CD8-positive, alpha-beta memory T cell (primary cell): ENCODE measurements around the gene GPR146. TPM values are rescaled to one million over a fixed set of nuclear protein-coding genes. Genes with fewer than 3 reads are reported as not detected.
A peak's percentile ranks its signal among the peaks of the same experiment; 100 is the strongest.

Experiments used
- CTCF ChIA-PET: fragments of 350-600 bp; sonication (Branson Sonifier 250); formaldehyde crosslinking; loops from one replicate; lab custom pipeline; 2021; ENCODE audit warnings: antibody characterized with exemption; lab: Charles Lee
- POLR2A ChIA-PET: fragments of 350-600 bp; sonication (Branson Sonifier 250); formaldehyde crosslinking; loops from one replicate; lab custom pipeline; 2021; ENCODE audit warnings: antibody characterized with exemption; lab: Charles Lee
- DNase-seq, 5 donors: peaks; one replicate each; pipeline versions ENCODE4 v3.0.0 to v3.0.0-alpha.2; 2020 to 2022; ENCODE audit warnings: mixed read lengths in 1 of 5
- H3K27ac ChIP-seq: one replicate; pipeline ENCODE4 v1.7.0; 2013; ENCODE audit warnings: low read depth, mild to moderate bottlenecking, low read length, moderate library complexity
- H3K27me3 ChIP-seq: 2 replicates; pipeline ENCODE4 v1.7.0; 2013; ENCODE audit warnings: low read length, mild to moderate bottlenecking; ENCODE audit not compliant: insufficient read depth, poor library complexity, severe bottlenecking
- H3K36me3 ChIP-seq: 2 replicates; pipeline ENCODE4 v1.7.0; 2013; ENCODE audit warnings: mild to moderate bottlenecking, low read length, moderate library complexity; ENCODE audit not compliant: insufficient read depth
- H3K4me1 ChIP-seq: 2 replicates; pipeline ENCODE4 v1.7.0; 2013; ENCODE audit warnings: mild to moderate bottlenecking, low read length, moderate library complexity; ENCODE audit not compliant: insufficient read depth
- H3K4me3 ChIP-seq: 2 replicates; pipeline ENCODE4 v1.7.0; 2013; ENCODE audit warnings: mild to moderate bottlenecking, low read length
- H3K9me3 ChIP-seq: 2 replicates; pipeline ENCODE4 v1.7.0; 2013; ENCODE audit warnings: mild to moderate bottlenecking, low read length
- H3K27ac Mint-ChIP-seq, 8 donors: one replicate each; pipeline ENCODE4 v1.8.0; 2020 to 2021; ENCODE audit warnings: mixed read lengths in 8 of 8, mild to moderate bottlenecking in 6 of 8, inconsistent platforms in 3 of 8, moderate library complexity in 3 of 8
- H3K27me3 Mint-ChIP-seq, 2 donors: one replicate each; pipeline ENCODE4 v1.8.0; 2020 to 2021; ENCODE audit warnings: mixed read lengths in 2 of 2, mild to moderate bottlenecking in 1 of 2, moderate library complexity in 1 of 2
- H3K36me3 Mint-ChIP-seq, 3 donors: one replicate each; pipeline ENCODE4 v1.8.0; 2020 to 2021; ENCODE audit warnings: mixed read lengths in 3 of 3, inconsistent platforms in 1 of 3, mild to moderate bottlenecking in 1 of 3
- H3K4me1 Mint-ChIP-seq, 3 donors: one replicate each; pipeline ENCODE4 v1.8.0; 2020 to 2021; ENCODE audit warnings: mixed read lengths in 3 of 3, inconsistent platforms in 1 of 3, mild to moderate bottlenecking in 1 of 3
- H3K4me3 Mint-ChIP-seq, 7 donors: one replicate each; pipeline ENCODE4 v1.8.0; 2020 to 2021; ENCODE audit warnings: mixed read lengths in 7 of 7, mild to moderate bottlenecking in 6 of 7, moderate library complexity in 4 of 7, inconsistent platforms in 2 of 7
- H3K9me3 Mint-ChIP-seq, 5 donors: one replicate each; pipeline ENCODE4 v1.8.0; 2020 to 2022; ENCODE audit warnings: mixed read lengths in 5 of 5, mild to moderate bottlenecking in 3 of 5, moderate library complexity in 2 of 5, inconsistent platforms in 1 of 5
- polyA plus RNA-seq: library from polyadenylated mRNA; unstranded; fragments of 300-500 nt; fragmentation: Illumina TruSeq; gene quantifications from one replicate; pipeline ENCODE4 v1.2.3, GENCODE V29; 2021
- total RNA-seq, 2 experiments: library from RNA; stranded (reverse); gene quantifications; one replicate each; pipeline ENCODE4 v1.2.3, GENCODE V29; 2021

Gene GPR146
- total and polyA plus RNA-seq, 3 experiments from 2014 or later: 0.55 to 1.2 (median 0.70) TPM

DNA sequence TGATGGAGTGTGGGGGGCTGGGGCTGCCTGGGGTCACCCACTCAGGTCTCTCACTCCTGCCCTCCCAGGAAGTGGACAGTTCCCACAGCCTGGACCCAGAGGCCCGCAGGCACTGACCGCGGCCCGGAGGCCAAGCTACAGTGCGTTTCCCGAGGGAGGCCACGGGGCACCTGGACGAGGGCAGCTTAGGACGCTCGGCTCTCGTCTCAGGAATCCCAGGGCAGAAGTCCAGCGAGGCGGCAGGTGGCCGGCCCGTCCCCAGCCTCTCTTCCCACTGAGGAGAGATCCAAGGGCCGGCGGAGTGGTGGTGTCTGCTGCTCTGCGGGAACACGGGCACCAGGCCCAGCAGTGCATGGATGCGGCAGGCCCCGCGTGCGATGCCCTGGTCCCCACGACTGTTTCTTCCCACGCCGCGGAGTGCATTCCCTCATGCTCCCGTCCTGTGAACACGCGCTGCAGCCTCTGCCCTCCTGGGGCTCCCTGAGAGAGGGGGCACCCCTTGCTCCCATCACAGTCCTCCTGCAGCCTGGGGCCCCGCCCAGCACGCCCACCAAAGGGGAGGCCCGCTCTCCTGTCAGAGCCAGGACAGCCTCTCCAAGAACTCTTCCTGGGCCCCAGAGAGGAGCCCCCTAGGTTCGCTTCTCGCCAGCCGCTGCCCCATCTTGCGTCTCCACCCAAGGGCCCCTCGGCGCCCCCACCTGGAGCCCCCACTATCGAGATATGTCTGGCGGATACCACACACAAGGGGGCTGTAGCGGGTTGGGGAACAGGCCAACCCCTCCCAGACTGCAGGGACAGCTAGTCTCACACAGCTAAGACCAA, 24.3 kb upstream of the GPR146 start:
- Histone ChIP-seq H3K4me1 (no peaks in the 10 kb centered on the region), H3K9me3 (peaks cover 3% of the 10 kb centered on the region)
- peaks cover 0 to 2% of the 10 kb centered on the region in 2 donors for H3K27me3 Mint-ChIP-seq

GRCh38 chr7:1020849-1021251, 23.5 kb upstream of the GPR146 start:
- Histone ChIP-seq H3K36me3 (no peaks in the 10 kb centered on the region), H3K4me3 (no peak overlapping the region), H3K27ac (no peak overlapping the region), H3K27me3 (no peaks in the 10 kb centered on the region), H3K4me1 (no peaks in the 10 kb centered on the region), H3K9me3 (peaks cover 3% of the 10 kb centered on the region)
- ChIA-PET CTCF (interaction anchor here (2.3 kb wide), 1 partner anchor 45 kb away, joined by 14 read pairs; no protein-coding TSS in a partner anchor), POLR2A (no interaction called here)
- peaks cover 0 to 34% (median 21%) of the 10 kb centered on the region in 3 donors for H3K36me3 Mint-ChIP-seq
- no peak overlapping the region for H3K4me3 Mint-ChIP-seq
- no peak overlapping the region for H3K27ac Mint-ChIP-seq
- peaks cover 9 to 28% (median 12%) of the 10 kb centered on the region in 3 donors for H3K4me1 Mint-ChIP-seq
- H3K27me3 Mint-ChIP-seq: peaks cover 0 to 2% of the 10 kb centered on the region in 2 donors
- DNase-seq: no peak
- peaks cover 5 to 9% (median 5%) of the 10 kb centered on the region in 5 donors for H3K9me3 Mint-ChIP-seq

More for the DNA sequence above, 24.3 kb upstream of the GPR146 start:
- peaks cover 5 to 9% (median 5%) of the 10 kb centered on the region in 5 donors for H3K9me3 Mint-ChIP-seq
- Histone ChIP-seq H3K36me3 (no peaks in the 10 kb centered on the region), H3K4me3 (no peak overlapping the region), H3K27ac (no peak overlapping the region), H3K27me3 (no peaks in the 10 kb centered on the region)
- no peak overlapping the region for H3K4me3 Mint-ChIP-seq
- no peak for DNase-seq
- peaks cover 0 to 31% (median 21%) of the 10 kb centered on the region in 3 donors for H3K36me3 Mint-ChIP-seq
- POLR2A ChIA-PET: no interaction called here
- CTCF ChIA-PET: interaction anchor here (2.3 kb wide), 1 partner anchor 46 kb away, joined by 14 read pairs; no protein-coding TSS in a partner anchor
- peaks cover 9 to 24% (median 12%) of the 10 kb centered on the region in 3 donors for H3K4me1 Mint-ChIP-seq
- no peak overlapping the region for H3K27ac Mint-ChIP-seq

DNA sequence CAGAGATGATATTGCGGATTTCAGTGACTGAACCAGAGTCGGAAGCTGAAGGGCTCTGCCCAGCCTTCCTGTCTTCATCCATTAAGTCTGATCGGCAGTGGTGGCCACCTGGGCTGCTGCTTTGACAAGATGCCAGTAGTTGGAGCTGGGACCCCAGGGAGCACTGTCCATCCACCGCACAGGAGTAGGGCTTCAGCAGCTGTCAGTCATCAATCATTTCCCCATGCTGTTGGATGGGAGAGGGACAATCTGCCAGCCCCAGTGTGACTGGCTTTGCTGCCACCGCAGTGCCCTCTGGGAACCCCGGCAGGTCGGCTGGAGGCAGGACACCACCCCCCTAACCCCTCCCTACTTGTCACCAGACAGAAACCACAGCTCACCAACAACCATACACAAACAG, 23.0 kb upstream of the GPR146 start:
- H3K36me3 ChIP-seq: no peaks in the 10 kb centered on the region
- Mint-ChIP-seq H3K9me3 (peaks cover 5 to 9% (median 5%) of the 10 kb centered on the region in 5 donors), H3K27ac (peak overlapping the region in 1 of 8 donors; percentile 66), H3K4me3 (no peak overlapping the region), H3K36me3 (peaks cover 2 to 39% (median 21%) of the 10 kb centered on the region in 3 donors), H3K27me3 (peaks cover 0 to 2% of the 10 kb centered on the region in 2 donors), H3K4me1 (peaks cover 12 to 32% (median 15%) of the 10 kb centered on the region in 3 donors)
- DNase-seq: no peak
- POLR2A ChIA-PET: no interaction called here
- CTCF ChIA-PET: interaction anchor here (2.3 kb wide), 1 partner anchor 44 kb away, joined by 14 read pairs; no protein-coding TSS in a partner anchor
- no peak overlapping the region for H3K4me3 ChIP-seq
- no peaks in the 10 kb centered on the region for H3K27me3 ChIP-seq
- no peak overlapping the region for H3K27ac ChIP-seq
- no peaks in the 10 kb centered on the region for H3K4me1 ChIP-seq
- peaks cover 3% of the 10 kb centered on the region for H3K9me3 ChIP-seq

GRCh38 chr7:1021931-1022330, 22.4 kb upstream of the GPR146 start:
- Mint-ChIP-seq H3K27me3 (peaks cover 0 to 2% of the 10 kb centered on the region in 2 donors), H3K9me3 (peaks cover 5 to 9% (median 5%) of the 10 kb centered on the region in 5 donors), H3K4me1 (peaks cover 12 to 37% (median 18%) of the 10 kb centered on the region in 3 donors), H3K27ac (no peak overlapping the region), H3K4me3 (no peak overlapping the region), H3K36me3 (peaks cover 2 to 44% (median 21%) of the 10 kb centered on the region in 3 donors)
- Histone ChIP-seq H3K27ac (no peak overlapping the region), H3K9me3 (peaks cover 3% of the 10 kb centered on the region), H3K27me3 (no peaks in the 10 kb centered on the region), H3K36me3 (no peaks in the 10 kb centered on the region), H3K4me1 (no peaks in the 10 kb centered on the region), H3K4me3 (no peak overlapping the region)
- POLR2A ChIA-PET: no interaction called here
- DNase-seq: no peak
- CTCF ChIA-PET: interaction anchor here (1.7 to 2.3 kb wide), 2 partner anchors 29 to 44 kb away, joined by 5 to 14 read pairs; no protein-coding TSS in a partner anchor

GRCh38 chr7:1022356-1022755, 22.0 kb upstream of the GPR146 start:
- H3K27ac ChIP-seq: no peak overlapping the region
- Mint-ChIP-seq H3K4me3 (peak overlapping the region in 1 of 7 donors; percentile 13), H3K36me3 (peaks cover 2 to 46% (median 21%) of the 10 kb centered on the region in 3 donors), H3K27ac (peak overlapping the region in 1 of 8 donors; percentile 68), H3K27me3 (peaks cover 0 to 2% of the 10 kb centered on the region in 2 donors), H3K4me1 (peaks cover 12 to 42% (median 22%) of the 10 kb centered on the region in 3 donors), H3K9me3 (peaks cover 5 to 9% (median 5%) of the 10 kb centered on the region in 5 donors)
- H3K9me3 ChIP-seq: peaks cover 3% of the 10 kb centered on the region
- ChIA-PET POLR2A (no interaction called here), CTCF (interaction anchor here (1.7 to 2.3 kb wide), 2 partner anchors 29 to 43 kb away, joined by 5 to 14 read pairs; no protein-coding TSS in a partner anchor)
- H3K27me3 ChIP-seq: no peaks in the 10 kb centered on the region
- no peaks in the 10 kb centered on the region for H3K36me3 ChIP-seq
- no peaks in the 10 kb centered on the region for H3K4me1 ChIP-seq
- no peak overlapping the region for H3K4me3 ChIP-seq
- DNase-seq: no peak

- Mint-ChIP-seq H3K4me3 (no peak overlapping the region), H3K36me3 (peaks cover 2 to 46% (median 20%) of the 10 kb centered on the region in 3 donors), H3K4me1 (peaks cover 12 to 42% (median 22%) of the 10 kb centered on the region in 3 donors), H3K9me3 (peaks cover 5 to 9% (median 5%) of the 10 kb centered on the region in 5 donors), H3K27ac (no peak overlapping the region), H3K27me3 (peaks cover 0 to 2% of the 10 kb centered on the region in 2 donors)
- ChIA-PET POLR2A (no interaction called here), CTCF (interaction anchor here (1.7 kb wide), 1 partner anchor 30 kb away, joined by 5 read pairs; no protein-coding TSS in a partner anchor)
- Histone ChIP-seq H3K27me3 (no peaks in the 10 kb centered on the region), H3K4me3 (no peak overlapping the region), H3K9me3 (peaks cover 3% of the 10 kb centered on the region), H3K36me3 (no peaks in the 10 kb centered on the region), H3K4me1 (no peaks in the 10 kb centered on the region), H3K27ac (no peak overlapping the region)
- no peak for DNase-seq
Measured at GRCh38 chr7:1022801-1023465, 21.4 kb upstream of the GPR146 start.

GRCh38 chr7:1024331-1024841, 20.0 kb upstream of the GPR146 start:
- DNase-seq: no peak
- H3K9me3 Mint-ChIP-seq: peaks cover 5 to 9% (median 5%) of the 10 kb centered on the region in 5 donors
- Histone ChIP-seq H3K27me3 (no peaks in the 10 kb centered on the region), H3K27ac (no peak overlapping the region), H3K4me3 (no peak overlapping the region), H3K36me3 (no peaks in the 10 kb centered on the region), H3K9me3 (peaks cover 3% of the 10 kb centered on the region), H3K4me1 (peaks cover 8% of the 10 kb centered on the region)
- peaks cover 0 to 2% of the 10 kb centered on the region in 2 donors for H3K27me3 Mint-ChIP-seq
- peaks cover 12 to 42% (median 23%) of the 10 kb centered on the region in 3 donors for H3K4me1 Mint-ChIP-seq
- CTCF ChIA-PET: interaction anchor here (0.8 to 1.2 kb wide), 2 partner anchors 41 to 42 kb away, joined by 3 to 4 read pairs; no protein-coding TSS in a partner anchor
- POLR2A ChIA-PET: interaction anchor here (1.5 kb wide), 1 partner anchor 20 kb away, joined by 6 read pairs; the partner anchor contains the start of gene GPR146
- H3K36me3 Mint-ChIP-seq: peaks cover 2 to 38% (median 17%) of the 10 kb centered on the region in 3 donors
- H3K4me3 Mint-ChIP-seq: peak overlapping the region in 2 of 7 donors; percentile 70 to 81
- no peak overlapping the region for H3K27ac Mint-ChIP-seq
